CD14-positive monocyte (primary cell): Measurements from ENCODE around the gene TOGARAM2. TPM values are rescaled to one million over a fixed set of nuclear protein-coding genes. Genes with fewer than 3 reads are reported as not detected.
A peak's percentile ranks its signal among the peaks of the same experiment; 100 is the strongest.

Experiments
- DNase-seq, 3 donors: peaks; one replicate each; pipeline ENCODE4 v3.0.0-alpha.2; 2011 to 2022
- H2AFZ ChIP-seq: 2 replicates; pipeline ENCODE4 v1.6.0; 2012; ENCODE audit warnings: mild to moderate bottlenecking, low read depth, low read length, inconsistent platforms; ENCODE audit not compliant: insufficient read depth, poor library complexity, severe bottlenecking
- H3K27ac ChIP-seq, 2 donors: 1 replicate in 1 of 2; 2 replicates in 1 of 2; pipeline ENCODE4 v1.5.1; 2012 to 2013; ENCODE audit warnings: low read length in 2 of 2, control low read depth in 1 of 2, inconsistent platforms in 1 of 2, low read depth in 1 of 2, mild to moderate bottlenecking in 1 of 2
- H3K27me3 ChIP-seq, 2 donors: one replicate each; pipeline versions ENCODE4 v1.6.0 to v1.6.1; 2011 to 2013; ENCODE audit warnings: low read length in 2 of 2; ENCODE audit not compliant: control insufficient read depth in 2 of 2, insufficient read depth in 2 of 2
- H3K36me3 ChIP-seq, 2 donors: replicated peaks in 1 of 2; 1 replicate in 1 of 2; 2 replicates in 1 of 2; pipeline versions ENCODE4 v1.5.1 to v1.6.1; 2012 to 2013; ENCODE audit warnings: low read length in 2 of 2, control low read depth in 1 of 2, inconsistent platforms in 1 of 2, mild to moderate bottlenecking in 1 of 2; ENCODE audit not compliant: insufficient read depth in 2 of 2, control insufficient read depth in 1 of 2
- H3K4me1 ChIP-seq, 2 donors: 1 replicate in 1 of 2; 2 replicates in 1 of 2; pipeline versions ENCODE4 v1.5.1 to v1.6.1; 2012 to 2013; ENCODE audit warnings: low read length in 2 of 2, control low read depth in 1 of 2, inconsistent platforms in 1 of 2, mild to moderate bottlenecking in 1 of 2, moderate library complexity in 1 of 2; ENCODE audit not compliant: insufficient read depth in 2 of 2, control insufficient read depth in 1 of 2
- H3K4me2 ChIP-seq: replicated peaks from 2 replicates; pipeline ENCODE3; 2012; ENCODE audit warnings: low read length, moderate library complexity, mild to moderate bottlenecking; ENCODE audit not compliant: poor library complexity, severe bottlenecking; ENCODE audit errors: extremely low read depth
- H3K4me3 ChIP-seq, 3 experiments: fragments of 200-600 bp in 1 of 3; sonication (generic) in 1 of 3; replicated peaks in 1 of 3; 1 replicate in 2 of 3; 2 replicates in 1 of 3; pipeline ENCODE4 v1.5.1; 2011 to 2013; ENCODE audit warnings: low read length in 3 of 3, mild to moderate bottlenecking in 3 of 3, control low read depth in 2 of 3, low read depth in 2 of 3, inconsistent platforms in 1 of 3, moderate library complexity in 1 of 3
- H3K79me2 ChIP-seq: 2 replicates; pipeline ENCODE4 v1.6.0; 2012; ENCODE audit warnings: mild to moderate bottlenecking, control low read depth, inconsistent platforms, low read length, moderate library complexity; ENCODE audit not compliant: insufficient read depth
- H3K9ac ChIP-seq: 2 replicates; pipeline ENCODE4 v1.6.0; 2017; ENCODE audit warnings: low read length, mild to moderate bottlenecking; ENCODE audit not compliant: insufficient read depth, poor library complexity, severe bottlenecking
- H3K9me3 ChIP-seq, 2 donors: replicated peaks in 1 of 2; 1 replicate in 1 of 2; 2 replicates in 1 of 2; pipeline versions ENCODE4 v1.5.1 to v1.6.1; 2012 to 2013; ENCODE audit warnings: low read length in 2 of 2, control low read depth in 1 of 2; ENCODE audit not compliant: control insufficient read depth in 1 of 2, insufficient read depth in 1 of 2
- H4K20me1 ChIP-seq: 2 replicates; pipeline ENCODE4 v1.6.0; 2012; ENCODE audit warnings: mild to moderate bottlenecking, low read length, control low read depth, moderate library complexity; ENCODE audit not compliant: insufficient read depth
- H3K27ac Mint-ChIP-seq, 7 donors: one replicate each; pipeline ENCODE4 v1.8.0; 2020; ENCODE audit warnings: mild to moderate bottlenecking in 7 of 7, mixed read lengths in 7 of 7, moderate library complexity in 6 of 7, inconsistent platforms in 2 of 7
- H3K27me3 Mint-ChIP-seq, 3 donors: one replicate each; pipeline ENCODE4 v1.8.0; 2021 to 2022; ENCODE audit warnings: low read depth in 3 of 3, mild to moderate bottlenecking in 3 of 3, mixed read lengths in 3 of 3, moderate library complexity in 3 of 3, inconsistent platforms in 1 of 3
- H3K36me3 Mint-ChIP-seq, 2 donors: one replicate each; pipeline ENCODE4 v1.8.0; 2020; ENCODE audit warnings: mixed read lengths in 2 of 2, inconsistent platforms in 1 of 2, mild to moderate bottlenecking in 1 of 2
- H3K4me1 Mint-ChIP-seq: one replicate; pipeline ENCODE4 v1.8.0; 2020; ENCODE audit warnings: mild to moderate bottlenecking, mixed read lengths
- H3K4me3 Mint-ChIP-seq, 2 donors: one replicate each; pipeline ENCODE4 v1.8.0; 2020; ENCODE audit warnings: mild to moderate bottlenecking in 2 of 2, mixed read lengths in 2 of 2, moderate library complexity in 1 of 2
- H3K9me3 Mint-ChIP-seq, 7 donors: one replicate each; pipeline ENCODE4 v1.8.0; 2020 to 2022; ENCODE audit warnings: mixed read lengths in 7 of 7, mild to moderate bottlenecking in 6 of 7, moderate library complexity in 6 of 7, inconsistent platforms in 2 of 7
- WGBS: methylation state at CpG from one replicate; pipeline ENCODE4 v1.1.5; 2013; ENCODE audit warnings: missing lambda C conversion rate; ENCODE audit not compliant: insufficient coverage; 5-methylcytosine and 5-hydroxymethylcytosine counted together
- intact Hi-C, 2 donors: fragments of 100-400 bp; cut with micrococcal nuclease; formaldehyde crosslinking; loops; one replicate each; pipeline versions ENCODE4 v1.15.0 to v1.15.1; 2023
- polyA plus RNA-seq, 3 donors: library from polyadenylated mRNA; depleted of rRNA in 1 of 3; unstranded in 2 of 3; stranded (reverse) in 1 of 3; fragments of 300-500 nt in 2 of 3; fragments of >200 nt in 1 of 3; fragmentation: Illumina TruSeq in 2 of 3; gene quantifications; 1 replicate in 2 of 3; 2 replicates in 1 of 3; pipeline ENCODE4 v1.2.3, GENCODE V29; 2012 to 2021
- TF ChIP-seq, protein P1 (sequence below): fragments of 200-600 bp; IDR thresholded peaks from one replicate; pipeline ENCODE4 v1.8.0; 2022; ENCODE audit warnings: antibody characterized with exemption, mild to moderate bottlenecking

TOGARAM2 gene
- polyA plus RNA-seq, 3 donors, result 0.23 to 5.5 TPM; not detected in 1

DNA sequence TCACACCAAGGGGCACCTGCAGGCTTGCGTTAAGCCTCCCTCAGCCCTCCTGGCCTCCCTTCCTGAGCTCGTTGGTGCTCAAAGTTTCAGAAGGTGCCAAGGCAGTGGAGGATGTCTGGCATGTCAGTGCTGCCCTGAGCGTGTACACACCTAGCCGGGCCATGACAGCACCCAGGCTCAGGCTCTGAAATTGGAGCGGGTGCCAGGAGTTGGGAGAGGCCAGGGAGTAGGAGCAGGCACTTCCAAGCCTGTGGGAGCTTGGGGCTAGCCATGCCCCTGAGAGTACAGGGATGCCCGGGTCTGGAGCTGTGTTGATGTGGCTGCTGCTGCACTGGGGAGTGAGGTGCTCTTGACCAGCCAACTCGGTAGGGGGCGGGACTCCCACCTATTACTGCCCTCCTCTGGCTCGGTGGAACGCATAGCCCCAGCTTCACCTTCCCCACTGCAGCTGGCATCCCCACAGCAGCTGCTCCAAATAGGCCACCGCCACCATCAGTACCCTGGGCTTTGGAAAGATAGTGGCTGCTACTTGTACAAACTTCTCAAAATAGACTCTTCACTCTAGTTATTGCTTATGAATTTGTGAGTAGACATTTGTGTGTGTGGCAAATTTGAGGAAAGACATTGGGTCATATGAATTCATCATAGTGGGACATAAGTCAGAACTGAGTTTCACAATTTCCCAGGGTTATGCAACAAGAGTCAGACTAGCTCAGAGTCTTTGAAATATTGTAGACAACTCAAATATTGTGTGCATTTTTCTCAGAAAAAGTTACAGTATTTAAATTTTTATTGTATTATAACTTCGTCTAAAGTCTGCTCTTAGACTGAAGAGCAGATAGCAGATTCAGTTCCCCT, 100.0 kb downstream of the TOGARAM2 start:
- H2AFZ ChIP-seq, result peak overlapping the region; percentile 15
- intact Hi-C loops, result no loop called here
- H4K20me1 ChIP-seq, result no peaks in the 10 kb centered on the region
- peak overlapping the region; percentile 84 to 95 (median 93) for H3K27ac Mint-ChIP-seq
- H3K36me3 Mint-ChIP-seq, result no peaks in the 10 kb centered on the region
- peaks cover 12 to 14% of the 10 kb centered on the region in 2 donors for H3K9me3 ChIP-seq
- H3K4me2 ChIP-seq, result peak overlapping the region; percentile 17
- peaks cover 0 to 4% (median 0%) of the 10 kb centered on the region in 3 donors for H3K27me3 Mint-ChIP-seq
- peak; percentile 84 to 95 (median 88) for DNase-seq
- no peaks in the 10 kb centered on the region for H3K36me3 ChIP-seq
- peak overlapping the region; percentile 15 for H3K9ac ChIP-seq
- no peak overlapping the region for H3K4me3 ChIP-seq
- TF ChIP-seq, protein P1, sequence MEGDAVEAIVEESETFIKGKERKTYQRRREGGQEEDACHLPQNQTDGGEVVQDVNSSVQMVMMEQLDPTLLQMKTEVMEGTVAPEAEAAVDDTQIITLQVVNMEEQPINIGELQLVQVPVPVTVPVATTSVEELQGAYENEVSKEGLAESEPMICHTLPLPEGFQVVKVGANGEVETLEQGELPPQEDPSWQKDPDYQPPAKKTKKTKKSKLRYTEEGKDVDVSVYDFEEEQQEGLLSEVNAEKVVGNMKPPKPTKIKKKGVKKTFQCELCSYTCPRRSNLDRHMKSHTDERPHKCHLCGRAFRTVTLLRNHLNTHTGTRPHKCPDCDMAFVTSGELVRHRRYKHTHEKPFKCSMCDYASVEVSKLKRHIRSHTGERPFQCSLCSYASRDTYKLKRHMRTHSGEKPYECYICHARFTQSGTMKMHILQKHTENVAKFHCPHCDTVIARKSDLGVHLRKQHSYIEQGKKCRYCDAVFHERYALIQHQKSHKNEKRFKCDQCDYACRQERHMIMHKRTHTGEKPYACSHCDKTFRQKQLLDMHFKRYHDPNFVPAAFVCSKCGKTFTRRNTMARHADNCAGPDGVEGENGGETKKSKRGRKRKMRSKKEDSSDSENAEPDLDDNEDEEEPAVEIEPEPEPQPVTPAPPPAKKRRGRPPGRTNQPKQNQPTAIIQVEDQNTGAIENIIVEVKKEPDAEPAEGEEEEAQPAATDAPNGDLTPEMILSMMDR, result no peak
- H3K27me3 ChIP-seq, result no peaks in the 10 kb centered on the region
- WGBS, result 94% methylated on average over 7 of the region's 12 CpGs
- peak overlapping the region in 1 of 2 donors; percentile 42 for H3K4me3 Mint-ChIP-seq
- peaks cover 20 to 23% of the 10 kb centered on the region in 2 donors for H3K4me1 ChIP-seq
- peaks cover 17% of the 10 kb centered on the region for H3K4me1 Mint-ChIP-seq
- peak overlapping the region; percentile 69 to 74 for H3K27ac ChIP-seq
- H3K9me3 Mint-ChIP-seq, result peaks cover 11 to 19% (median 15%) of the 10 kb centered on the region in 7 donors
- no peaks in the 10 kb centered on the region for H3K79me2 ChIP-seq

GRCh38 chr2:29082804-29083495, 101.9 kb downstream of the TOGARAM2 start:
- H3K9me3 Mint-ChIP-seq, result peaks cover 11 to 17% (median 15%) of the 10 kb centered on the region in 7 donors
- TF ChIP-seq, protein P1, result no peak
- DNase-seq, result no peak
- H3K27ac ChIP-seq, result no peak overlapping the region
- H3K4me2 ChIP-seq, result no peak overlapping the region
- H3K36me3 Mint-ChIP-seq, result no peaks in the 10 kb centered on the region
- H4K20me1 ChIP-seq, result no peaks in the 10 kb centered on the region
- peaks cover 17% of the 10 kb centered on the region for H3K4me1 Mint-ChIP-seq
- H3K27ac Mint-ChIP-seq, result peak overlapping the region in 2 of 7 donors; percentile 36 to 83
- no peak overlapping the region for H3K4me3 ChIP-seq
- no CpG with 5 or more reads among the region's 5 CpGs for WGBS
- H3K9me3 ChIP-seq, result peaks cover 12 to 14% of the 10 kb centered on the region in 2 donors
- H3K27me3 ChIP-seq, result no peaks in the 10 kb centered on the region
- peaks cover 20 to 23% of the 10 kb centered on the region in 2 donors for H3K4me1 ChIP-seq
- no peak overlapping the region for H2AFZ ChIP-seq
- H3K27me3 Mint-ChIP-seq, result peaks cover 0 to 7% (median 3%) of the 10 kb centered on the region in 3 donors
- H3K36me3 ChIP-seq, result no peaks in the 10 kb centered on the region
- no peaks in the 10 kb centered on the region for H3K79me2 ChIP-seq
- no peak overlapping the region for H3K9ac ChIP-seq
- H3K4me3 Mint-ChIP-seq, result no peak overlapping the region
- intact Hi-C loops, result no loop called here
